ENCODE results near the gene PTPRM.

PTPRM gene

GRCh38 chr18:7517852-7518251 lies 49.3 kb upstream of the PTPRM start (continued):
- TF ChIP-seq ZNF549 (tag by site-specific recombination; IDR thresholded peaks at IDR 0.05) (no peak), ZNF610 (tag by site-specific recombination; IDR thresholded peaks at IDR 0.05; ENCODE audit: borderline replicate concordance) (no peak), ZNF211 (tag by site-specific recombination; IDR thresholded peaks at IDR 0.05; ENCODE audit: low read depth) (no peak), KLF8 (tag by site-specific recombination; IDR thresholded peaks at IDR 0.05) (no peak), ZNF239 (tag by site-specific recombination; IDR thresholded peaks at IDR 0.05) (no peak), ZNF843 (tag by site-specific recombination; IDR thresholded peaks at IDR 0.05) (no peak), ZNF654 (tag by site-specific recombination; IDR thresholded peaks at IDR 0.05; ENCODE audit: low read depth) (no peak), KLF7 (tag by site-specific recombination; IDR thresholded peaks at IDR 0.05; ENCODE audit: borderline replicate concordance) (no peak), RBAK (tag by site-specific recombination; IDR thresholded peaks at IDR 0.05) (no peak), ZNF513 (tag by site-specific recombination; IDR thresholded peaks at IDR 0.05) (no peak), ZNF777 (tag by site-specific recombination; IDR thresholded peaks at IDR 0.05; ENCODE audit: borderline replicate concordance) (no peak)

GRCh38 chr18:7520200-7520785 lies 46.8 kb upstream of the PTPRM start:
- CTCF ChIA-PET = no interaction called here
- Histone ChIP-seq H3K36me3 (ENCODE audit: control insufficient read depth in 2 of 2, insufficient read depth in 1 of 2, low read length in 2 of 2) (no peaks in the 10 kb centered on the region), H3K4me1 (ENCODE audit: control insufficient read depth, insufficient read depth, low read length) (no peaks in the 10 kb centered on the region), H3K4me3 (ENCODE audit: low read depth, low read length) (no peak overlapping the region), H3K27ac (ENCODE audit: extremely low read depth, low read depth, low read length) (no peak overlapping the region), H3K9me3 (ENCODE audit: control insufficient read depth, insufficient read depth, low read depth, low read length) (no peaks in the 10 kb centered on the region)
- TF ChIP-seq ZNF112 (tag by site-specific recombination; IDR thresholded peaks at IDR 0.05) = no peak
- no peak for TF ChIP-seq ZFP69B (tag by site-specific recombination; IDR thresholded peaks at IDR 0.05)
- TF ChIP-seq ZNF549 (tag by site-specific recombination; IDR thresholded peaks at IDR 0.05) = no peak
- TF ChIP-seq ZNF366 (tag by site-specific recombination; conservative IDR thresholded peaks at IDR 0.05) = no peak
- TF ChIP-seq ZNF174 (tag by site-specific recombination; IDR thresholded peaks at IDR 0.05) = no peak
- no peak for TF ChIP-seq ZBTB10 (tag by site-specific recombination; IDR thresholded peaks at IDR 0.05)
- TF ChIP-seq ZSCAN30 (tag by site-specific recombination; IDR thresholded peaks at IDR 0.05) = no peak
- TF ChIP-seq ZNF768 (tag by site-specific recombination; IDR thresholded peaks at IDR 0.05) = no peak
- TF ChIP-seq MEIS1 (CRISPR knock-in tag; IDR thresholded peaks at IDR 0.05; ENCODE audit: borderline replicate concordance) = no peak
- no peak for TF ChIP-seq ZNF292 (tag by site-specific recombination; IDR thresholded peaks at IDR 0.05; ENCODE audit: borderline replicate concordance, low read depth)
- POLR2A ChIA-PET = no interaction called here

- CTCF ChIA-PET = interaction anchor here (1.1 kb wide), 1 partner anchor 46 kb away, joined by 3 read pairs; the partner anchor contains the start of gene PTPRM
- POLR2A ChIA-PET = no interaction called here
- Histone ChIP-seq H3K36me3 (ENCODE audit: control insufficient read depth in 2 of 2, insufficient read depth in 1 of 2, low read length in 2 of 2) (no peaks in the 10 kb centered on the region), H3K9me3 (ENCODE audit: control insufficient read depth, insufficient read depth, low read depth, low read length) (no peaks in the 10 kb centered on the region), H3K4me1 (ENCODE audit: control insufficient read depth, insufficient read depth, low read length) (no peaks in the 10 kb centered on the region), H3K27ac (ENCODE audit: extremely low read depth, low read depth, low read length) (no peak overlapping the region), H3K4me3 (ENCODE audit: low read depth, low read length) (no peak overlapping the region)
- TF ChIP-seq KLF1 (tag by site-specific recombination; IDR thresholded peaks at IDR 0.05) = no peak
- no peak for TF ChIP-seq ZNF24 (tag by site-specific recombination; IDR thresholded peaks at IDR 0.05)
- no peak for TF ChIP-seq ZNF292 (tag by site-specific recombination; IDR thresholded peaks at IDR 0.05; ENCODE audit: borderline replicate concordance, low read depth)
- no peak for TF ChIP-seq YY2 (tag by site-specific recombination; IDR thresholded peaks at IDR 0.05)
- no peak for TF ChIP-seq ZNF510 (tag by site-specific recombination; IDR thresholded peaks at IDR 0.05; ENCODE audit: insufficient replicate concordance)
- TF ChIP-seq ZNF701 (tag by site-specific recombination; IDR thresholded peaks at IDR 0.05) = no peak
- TF ChIP-seq ZBTB7A (tag by site-specific recombination; IDR thresholded peaks at IDR 0.05; ENCODE audit: low read depth) = no peak
- no peak for TF ChIP-seq BCL11B (tag by site-specific recombination; IDR thresholded peaks at IDR 0.05; ENCODE audit: low read depth)
- no peak for TF ChIP-seq PRDM1 (tag by site-specific recombination; IDR thresholded peaks at IDR 0.05)
Observed at GRCh38 chr18:7521226-7521856, 45.8 kb upstream of the PTPRM start.

Measured in HEK293 (cell line).